Measurements from ENCODE around the gene COPA. TPM values are rescaled to one million over a fixed set of nuclear protein-coding genes. Genes with fewer than 3 reads are reported as not detected.

COPA gene
- total RNA-seq, 2 donors from 2014 or later = 96.1 to 134 TPM

DNA sequence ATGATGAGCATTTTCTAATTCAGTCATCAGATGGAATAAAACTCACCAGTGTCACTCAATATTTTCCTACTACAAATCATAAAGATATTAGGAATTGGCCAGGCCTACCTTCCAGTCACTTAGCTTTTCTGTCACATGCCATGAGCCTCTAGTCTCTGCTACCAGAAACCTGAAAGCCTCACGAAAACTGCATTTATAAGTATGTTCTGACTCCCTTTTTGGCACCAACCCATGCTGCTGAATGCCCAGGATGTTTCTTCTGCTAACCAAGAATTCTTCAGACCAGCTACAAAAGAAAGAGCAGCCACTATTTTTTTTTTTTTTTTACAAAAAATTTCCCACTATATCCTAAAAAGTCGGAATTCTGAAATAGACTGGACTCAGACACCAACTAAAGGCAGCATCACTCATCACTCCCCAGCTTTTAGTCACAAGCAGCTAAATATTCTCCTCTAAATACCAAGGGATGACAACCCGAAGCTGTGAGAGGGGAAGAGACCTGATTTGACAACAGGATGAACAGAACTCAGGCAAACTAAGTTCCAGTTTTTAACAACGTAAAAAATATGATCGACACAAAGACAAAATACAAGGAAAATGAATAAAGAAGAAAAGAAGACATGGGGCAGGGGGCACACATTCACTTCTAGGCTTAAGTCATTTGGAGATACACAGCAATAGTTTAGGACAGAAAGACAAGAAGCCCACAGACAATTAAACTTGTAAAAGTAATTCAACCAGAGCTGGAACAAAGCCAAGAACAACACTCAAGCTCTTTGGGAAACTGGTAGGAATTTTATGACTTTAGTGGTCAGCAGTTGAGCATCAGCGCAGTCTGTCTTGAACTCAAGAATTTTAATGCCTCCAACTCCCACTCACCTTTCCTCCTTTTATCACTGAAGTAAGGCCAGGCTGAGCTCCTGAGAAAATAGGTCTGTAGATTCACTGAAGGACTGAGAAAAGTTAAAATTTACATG is 82.4 kb downstream of the COPA start:
- Histone ChIP-seq H3K9me3 (no peaks in the 10 kb centered on the region), H3K4me3 (peak overlapping the region; percentile 69 to 83), H3K27me3 (no peaks in the 10 kb centered on the region), H3K4me1 (peaks cover 0 to 50% of the 10 kb centered on the region in 2 donors), H3K36me3 (no peaks in the 10 kb centered on the region), H3K27ac (peak overlapping the region; percentile 96 to 99)
- DNase-seq (ENCODE audit: low spot score) = no peak
- TF ChIP-seq, protein P1, sequence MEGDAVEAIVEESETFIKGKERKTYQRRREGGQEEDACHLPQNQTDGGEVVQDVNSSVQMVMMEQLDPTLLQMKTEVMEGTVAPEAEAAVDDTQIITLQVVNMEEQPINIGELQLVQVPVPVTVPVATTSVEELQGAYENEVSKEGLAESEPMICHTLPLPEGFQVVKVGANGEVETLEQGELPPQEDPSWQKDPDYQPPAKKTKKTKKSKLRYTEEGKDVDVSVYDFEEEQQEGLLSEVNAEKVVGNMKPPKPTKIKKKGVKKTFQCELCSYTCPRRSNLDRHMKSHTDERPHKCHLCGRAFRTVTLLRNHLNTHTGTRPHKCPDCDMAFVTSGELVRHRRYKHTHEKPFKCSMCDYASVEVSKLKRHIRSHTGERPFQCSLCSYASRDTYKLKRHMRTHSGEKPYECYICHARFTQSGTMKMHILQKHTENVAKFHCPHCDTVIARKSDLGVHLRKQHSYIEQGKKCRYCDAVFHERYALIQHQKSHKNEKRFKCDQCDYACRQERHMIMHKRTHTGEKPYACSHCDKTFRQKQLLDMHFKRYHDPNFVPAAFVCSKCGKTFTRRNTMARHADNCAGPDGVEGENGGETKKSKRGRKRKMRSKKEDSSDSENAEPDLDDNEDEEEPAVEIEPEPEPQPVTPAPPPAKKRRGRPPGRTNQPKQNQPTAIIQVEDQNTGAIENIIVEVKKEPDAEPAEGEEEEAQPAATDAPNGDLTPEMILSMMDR (IDR thresholded peaks at IDR 0.05) = no peak

DNA sequence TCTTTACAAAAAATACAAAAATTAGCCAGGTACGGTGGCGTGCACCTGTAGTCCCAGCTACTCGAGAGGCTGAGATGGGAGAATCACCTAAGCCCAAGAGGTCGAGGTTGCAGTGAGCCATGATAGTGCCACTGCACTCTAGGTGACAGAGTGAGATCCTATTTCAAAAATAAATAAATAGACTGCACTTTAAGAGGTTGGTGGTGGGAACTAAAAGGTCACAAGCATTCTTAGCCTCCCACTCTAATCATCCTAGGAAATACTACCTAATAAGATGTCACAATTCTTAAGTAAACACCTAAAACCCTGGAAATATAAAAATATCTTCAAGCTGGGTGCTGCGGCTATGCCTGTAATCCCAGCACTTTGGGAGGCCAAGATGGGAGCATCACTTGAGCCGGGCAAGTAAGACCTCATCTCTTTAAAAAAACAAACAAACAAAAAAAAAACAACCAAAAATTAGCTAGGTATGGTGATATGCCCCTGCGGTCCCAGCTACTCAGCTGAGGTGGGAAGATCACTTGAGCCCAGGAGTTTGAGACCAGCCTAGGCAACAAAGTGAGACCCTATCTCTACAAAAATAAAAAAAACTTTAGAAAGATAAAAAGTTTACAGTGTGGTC is 84.8 kb downstream of the COPA start:
- TF ChIP-seq, protein P1 (IDR thresholded peaks at IDR 0.05) = no peak
- Histone ChIP-seq H3K4me1 (peaks cover 0 to 50% of the 10 kb centered on the region in 2 donors), H3K27me3 (no peaks in the 10 kb centered on the region), H3K36me3 (no peaks in the 10 kb centered on the region), H3K27ac (peak overlapping the region in 1 of 2 donors; percentile 96), H3K4me3 (no peak overlapping the region), H3K9me3 (no peaks in the 10 kb centered on the region)
- DNase-seq (ENCODE audit: low spot score) = no peak

DNA sequence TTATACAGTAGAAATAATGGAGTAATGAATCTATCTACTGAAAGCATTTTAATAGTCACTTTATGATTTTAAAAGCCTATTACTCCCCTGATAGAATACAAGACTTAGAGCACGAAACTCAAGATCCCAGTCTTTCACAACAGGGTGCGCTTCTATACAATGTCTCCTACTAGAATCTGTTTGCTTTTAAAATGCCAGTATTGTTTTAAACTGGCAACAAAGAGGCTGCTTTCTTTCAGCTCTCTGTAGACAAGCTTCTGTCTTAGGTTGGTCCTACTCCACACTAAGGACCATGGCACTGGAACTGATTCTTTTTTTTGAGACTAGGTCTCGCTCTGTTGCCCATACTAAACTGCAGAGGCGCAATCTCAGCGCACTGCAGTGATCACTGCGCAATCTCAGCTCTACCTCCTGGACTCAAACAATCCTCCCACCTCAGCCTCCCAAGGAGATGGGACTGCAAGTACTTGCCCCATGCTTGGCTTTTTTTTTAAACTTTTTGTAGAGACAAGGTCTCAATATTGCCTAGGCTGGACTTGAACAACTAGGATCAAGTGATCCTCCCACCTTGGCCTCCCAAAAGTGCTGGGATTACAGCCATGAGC is 85.5 kb downstream of the COPA start:
- no peak for DNase-seq (ENCODE audit: low spot score)
- H3K9me3 ChIP-seq = no peaks in the 10 kb centered on the region
- peaks cover 0 to 45% of the 10 kb centered on the region in 2 donors for H3K4me1 ChIP-seq
- H3K27ac ChIP-seq = peak overlapping the region in 1 of 2 donors; percentile 96
- H3K4me3 ChIP-seq = no peak overlapping the region
- TF ChIP-seq, protein P1 (IDR thresholded peaks at IDR 0.05) = no peak
- no peaks in the 10 kb centered on the region for H3K36me3 ChIP-seq
- H3K27me3 ChIP-seq = no peaks in the 10 kb centered on the region

DNA sequence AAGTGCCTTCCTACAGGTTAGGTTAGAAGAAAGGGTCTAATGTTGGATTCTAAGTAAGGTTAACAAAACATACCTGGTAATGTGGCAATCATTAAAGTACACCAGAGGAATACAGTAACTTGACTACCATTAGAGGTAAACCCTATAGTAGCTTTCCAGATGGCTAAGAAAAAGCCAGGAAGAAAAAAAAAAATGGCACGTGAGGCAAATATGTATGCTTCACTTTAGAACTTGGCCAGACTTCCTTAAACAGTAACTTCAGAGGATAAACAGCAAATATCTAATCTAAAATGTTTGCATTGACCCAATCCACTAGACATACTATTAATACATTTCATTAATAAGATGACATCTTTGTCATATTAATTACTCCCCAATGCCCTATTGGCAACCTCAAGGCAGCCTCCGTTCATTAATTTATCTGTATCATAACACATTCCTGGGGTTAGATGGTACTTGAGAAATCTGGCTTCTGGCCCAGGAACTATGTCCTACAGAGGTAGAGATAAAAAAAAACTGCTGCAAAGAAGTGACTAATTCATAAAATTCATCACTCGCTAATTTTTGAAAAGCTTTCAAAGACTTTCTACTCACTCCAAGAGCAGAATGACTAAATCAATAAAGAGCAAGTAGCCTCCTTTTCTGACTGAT is 86.5 kb downstream of the COPA start:
- TF ChIP-seq, protein P1 (IDR thresholded peaks at IDR 0.05) = no peak
- Histone ChIP-seq H3K4me1 (peaks cover 0 to 49% of the 10 kb centered on the region in 2 donors), H3K27ac (peak overlapping the region in 1 of 2 donors; percentile 96), H3K27me3 (no peaks in the 10 kb centered on the region), H3K36me3 (no peaks in the 10 kb centered on the region), H3K9me3 (no peaks in the 10 kb centered on the region), H3K4me3 (no peak overlapping the region)
- no peak for DNase-seq (ENCODE audit: low spot score)

DNA sequence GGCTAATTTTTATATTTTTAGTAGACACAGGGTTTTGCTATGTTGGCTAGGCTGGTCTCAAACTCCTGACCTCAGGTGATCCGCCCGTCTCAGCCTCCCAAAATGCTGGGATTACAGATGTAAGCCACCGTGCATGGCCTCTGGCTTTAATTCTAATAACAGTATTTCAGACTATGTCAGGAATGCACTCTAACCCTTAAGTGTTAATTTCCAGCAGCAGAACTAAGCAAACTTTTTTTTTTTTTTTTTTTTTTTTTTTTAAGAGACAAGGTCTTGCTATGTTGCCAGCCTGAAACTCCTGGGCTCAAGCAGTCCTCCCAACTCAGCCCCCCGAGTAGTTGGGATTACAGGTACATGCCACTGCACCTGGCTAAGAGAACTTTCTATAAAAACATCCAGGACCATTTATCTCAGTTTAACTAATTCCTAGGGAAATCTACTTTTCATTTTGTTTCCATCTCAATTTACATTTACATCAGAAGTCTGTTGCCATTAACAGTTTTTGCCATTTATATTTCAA is 87.2 kb downstream of the COPA start:
- peak overlapping the region in 1 of 2 donors; percentile 96 for H3K27ac ChIP-seq
- TF ChIP-seq, protein P1 (IDR thresholded peaks at IDR 0.05) = no peak

More for the DNA sequence above, 87.2 kb downstream of the COPA start:
- Histone ChIP-seq H3K36me3 (no peaks in the 10 kb centered on the region), H3K9me3 (no peaks in the 10 kb centered on the region), H3K4me1 (peaks cover 0 to 48% of the 10 kb centered on the region in 2 donors), H3K4me3 (no peak overlapping the region), H3K27me3 (no peaks in the 10 kb centered on the region)
- DNase-seq (ENCODE audit: low spot score) = no peak
